ENCODE results near the gene SMAD1. TPM values are rescaled to one million over a fixed set of nuclear protein-coding genes. Genes with fewer than 3 reads are reported as not detected.

SMAD1 gene
- polyA plus RNA-seq, 1 donor (not counting 4 experiments of a cell fraction or from before 2014, with no cell fraction given): 33.5 TPM

- Histone ChIP-seq H3K9me1 (ENCODE audit: control insufficient read depth, extremely low read depth, insufficient read depth, low read length) (no peaks in the 10 kb centered on the region), H3K79me2 (ENCODE audit: control insufficient read depth, insufficient read depth, low read length) (no peaks in the 10 kb centered on the region), H3K9me3 (ENCODE audit: control insufficient read depth, low read depth, low read length) (no peaks in the 10 kb centered on the region), H3K4me1 (ENCODE audit: control insufficient read depth, extremely low read depth, insufficient read depth, low read length) (peaks cover 9% of the 10 kb centered on the region), H3K9ac (ENCODE audit: control insufficient read depth, extremely low read depth, insufficient read depth, low read length) (no peak overlapping the region), H3K4me2 (ENCODE audit: control insufficient read depth, extremely low read depth, insufficient read depth, low read depth, low read length) (no peak overlapping the region), H3K4me3 (ENCODE audit: control insufficient read depth in 2 of 3, extremely low read depth in 1 of 3, insufficient read depth in 2 of 3, low read depth in 1 of 3, low read length in 3 of 3) (no peak overlapping the region), H3K27ac (ENCODE audit: control insufficient read depth, insufficient read depth, low read length) (no peak overlapping the region), H3K27me3 (ENCODE audit: control insufficient read depth, extremely low read depth, insufficient read depth, low read length) (no peaks in the 10 kb centered on the region), H4K20me1 (ENCODE audit: control insufficient read depth, extremely low read depth, insufficient read depth, low read length) (no peaks in the 10 kb centered on the region), H2AFZ (ENCODE audit: control insufficient read depth, low read length) (no peak overlapping the region), H3K36me3 (ENCODE audit: control insufficient read depth in 2 of 2, extremely low read depth in 1 of 2, insufficient read depth in 2 of 2, low read length in 2 of 2) (peaks cover 0 to 5% of the 10 kb centered on the region in 2 experiments)
- dilution Hi-C loops (cut with MboI; ENCODE audit: extremely low pct_ligation_motif_present, low sequenced_read_pairs): no loop called here
- FAIRE-seq (no peak), DNase-seq (ENCODE audit: low read depth, low spot score) (no peak)
- no peak for TF ChIP-seq EZH2 (IDR thresholded peaks at IDR 0.05; ENCODE audit: low read length)
- TF ChIP-seq CTCF (optimal IDR thresholded peaks at IDR 0.05 in 1 of 3, IDR thresholded peaks at IDR 0.05 in 1 of 3, conservative IDR thresholded peaks at IDR 0.05 in 1 of 3; ENCODE audit: extremely low read depth in 1 of 3, insufficient read depth in 2 of 3, low read length in 3 of 3): no peak
Measured at GRCh38 chr4:145553375-145553774, 71.7 kb downstream of the SMAD1 start.

DNA sequence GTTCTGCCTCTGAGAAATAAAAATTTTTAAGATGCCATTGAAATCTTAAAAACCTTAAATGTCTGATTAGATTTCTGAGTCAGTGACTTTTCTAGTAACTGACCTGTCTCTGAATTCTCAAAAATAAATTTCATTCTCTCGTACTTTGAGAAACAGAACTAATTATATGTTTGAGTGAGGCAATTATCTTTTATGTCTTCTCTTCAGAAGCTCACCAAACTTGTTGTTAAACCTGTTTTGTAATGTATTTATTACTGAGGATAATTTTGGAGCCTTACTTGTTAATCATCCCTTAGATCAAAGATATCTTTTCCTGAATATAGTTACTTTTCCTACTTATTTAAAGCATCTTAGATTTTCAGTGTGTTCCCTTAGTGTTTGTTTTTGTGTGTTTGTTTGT, 73.0 kb downstream of the SMAD1 start:
- no peaks in the 10 kb centered on the region for H3K9me1 ChIP-seq (ENCODE audit: control insufficient read depth, extremely low read depth, insufficient read depth, low read length)
- no peak overlapping the region for H3K4me2 ChIP-seq (ENCODE audit: control insufficient read depth, extremely low read depth, insufficient read depth, low read depth, low read length)
- H2AFZ ChIP-seq (ENCODE audit: control insufficient read depth, low read length): no peak overlapping the region
- no peak overlapping the region for H3K4me3 ChIP-seq (ENCODE audit: control insufficient read depth in 2 of 3, extremely low read depth in 1 of 3, insufficient read depth in 2 of 3, low read depth in 1 of 3, low read length in 3 of 3)
- H3K79me2 ChIP-seq (ENCODE audit: control insufficient read depth, insufficient read depth, low read length): no peaks in the 10 kb centered on the region
- no peak for TF ChIP-seq EZH2 (IDR thresholded peaks at IDR 0.05; ENCODE audit: low read length)
- no peak for TF ChIP-seq CTCF (optimal IDR thresholded peaks at IDR 0.05 in 1 of 3, IDR thresholded peaks at IDR 0.05 in 1 of 3, conservative IDR thresholded peaks at IDR 0.05 in 1 of 3; ENCODE audit: extremely low read depth in 1 of 3, insufficient read depth in 2 of 3, low read length in 3 of 3)
- no peak overlapping the region for H3K9ac ChIP-seq (ENCODE audit: control insufficient read depth, extremely low read depth, insufficient read depth, low read length)
- H3K36me3 ChIP-seq (ENCODE audit: control insufficient read depth in 2 of 2, extremely low read depth in 1 of 2, insufficient read depth in 2 of 2, low read length in 2 of 2): peaks cover 0 to under 1% of the 10 kb centered on the region in 2 experiments
- H3K4me1 ChIP-seq (ENCODE audit: control insufficient read depth, extremely low read depth, insufficient read depth, low read length): peaks cover 9% of the 10 kb centered on the region
- DNase-seq (ENCODE audit: low read depth, low spot score) (no peak), FAIRE-seq (no peak)
- no peaks in the 10 kb centered on the region for H4K20me1 ChIP-seq (ENCODE audit: control insufficient read depth, extremely low read depth, insufficient read depth, low read length)
- no peaks in the 10 kb centered on the region for H3K9me3 ChIP-seq (ENCODE audit: control insufficient read depth, low read depth, low read length)
- no peak overlapping the region for H3K27ac ChIP-seq (ENCODE audit: control insufficient read depth, insufficient read depth, low read length)
- H3K27me3 ChIP-seq (ENCODE audit: control insufficient read depth, extremely low read depth, insufficient read depth, low read length): no peaks in the 10 kb centered on the region
- dilution Hi-C loops (cut with MboI; ENCODE audit: extremely low pct_ligation_motif_present, low sequenced_read_pairs): no loop called here

Measured in keratinocyte (primary cell).